HCEC 1CT (cell line): ENCODE data around the gene TMEM18.

Source experiments
- DNase-seq: peaks from one replicate; pipeline ENCODE4 v3.0.0-alpha.2; 2017

TMEM18 gene

DNA sequence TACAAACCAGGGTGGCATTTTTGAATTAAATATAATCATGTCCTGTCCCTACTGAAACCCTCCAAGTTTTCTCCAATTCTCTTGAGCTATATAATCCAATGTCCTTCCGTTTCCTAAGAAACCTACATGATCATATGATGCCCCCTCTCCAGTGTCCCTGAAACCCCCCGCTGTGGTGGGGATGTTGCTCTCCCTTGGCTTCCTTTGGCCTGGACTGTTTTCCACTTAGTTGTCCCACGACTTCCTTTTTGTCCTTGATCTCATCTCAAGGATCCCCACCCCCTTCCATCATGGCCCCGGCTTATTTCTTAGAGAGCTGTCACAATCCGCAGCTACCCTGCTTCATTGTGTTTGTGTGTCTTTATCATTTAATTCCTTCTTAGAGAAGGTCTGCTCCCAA lies 43.8 kb downstream of the TMEM18 start:
- DNase-seq: no peak

DNA sequence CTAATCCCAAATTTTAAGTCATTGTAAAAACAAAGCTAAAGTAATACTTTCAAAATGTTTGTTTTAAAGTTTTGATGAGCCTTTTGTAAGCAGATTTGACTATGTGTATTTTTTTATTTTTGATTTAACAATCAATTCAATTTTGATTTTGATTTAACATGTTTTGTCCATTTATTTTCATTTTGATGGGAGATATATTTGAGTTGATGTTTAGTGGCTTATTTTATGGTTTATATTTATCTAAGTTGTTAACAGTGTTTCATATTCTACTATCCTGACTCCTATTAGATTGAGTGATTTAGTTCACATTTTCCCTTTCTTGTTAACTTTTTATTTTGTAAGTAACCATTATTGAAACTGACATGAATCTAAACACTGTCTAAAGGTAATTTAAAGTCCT lies 44.7 kb downstream of the TMEM18 start:
- no peak for DNase-seq

- no peak for DNase-seq
Observed at GRCh38 chr2:631741-632140, 45.5 kb downstream of the TMEM18 start.

DNA sequence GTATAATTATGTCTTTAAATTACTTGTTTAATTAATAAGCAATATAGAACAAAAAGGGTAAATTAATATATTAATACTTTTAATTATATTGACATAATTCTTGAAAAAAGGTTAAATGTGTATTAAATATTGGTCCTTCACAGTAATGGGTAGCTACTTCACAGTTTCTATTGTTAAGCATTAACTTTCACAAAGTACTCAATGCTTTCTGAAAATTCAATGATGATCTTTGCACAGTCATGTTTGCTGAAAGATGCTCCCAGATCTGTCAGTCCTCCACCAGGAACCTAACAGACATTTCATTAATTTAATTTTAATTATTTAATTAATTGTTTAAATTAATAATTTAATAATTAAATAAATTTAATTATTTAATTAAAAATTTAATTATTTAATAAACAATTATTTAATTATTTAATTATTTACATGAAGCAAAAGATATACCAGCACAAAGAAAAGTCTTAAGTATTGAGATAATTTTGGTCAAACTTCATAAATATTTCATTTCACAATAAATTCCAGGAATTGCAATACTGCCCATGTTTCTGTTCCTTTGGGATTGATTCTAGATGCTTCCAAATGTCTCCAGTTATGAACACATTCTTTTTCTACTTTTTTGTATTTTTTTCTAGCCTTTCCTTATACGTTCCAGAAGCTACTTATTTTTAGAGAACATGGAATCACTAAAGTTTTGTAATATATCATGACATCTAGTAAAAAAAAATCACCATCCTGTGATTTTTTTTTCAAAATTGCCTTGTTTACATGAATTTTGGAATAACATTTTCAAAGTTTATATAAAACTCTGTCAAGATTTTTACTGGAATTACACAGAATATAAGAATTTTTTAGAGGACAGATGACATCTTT lies 46.5 kb downstream of the TMEM18 start:
- DNase-seq: no peak

- no peak for DNase-seq
Observed at GRCh38 chr2:629961-630360, 47.2 kb downstream of the TMEM18 start.

GRCh38 chr2:628651-629050 lies 48.6 kb downstream of the TMEM18 start:
- DNase-seq: no peak

DNA sequence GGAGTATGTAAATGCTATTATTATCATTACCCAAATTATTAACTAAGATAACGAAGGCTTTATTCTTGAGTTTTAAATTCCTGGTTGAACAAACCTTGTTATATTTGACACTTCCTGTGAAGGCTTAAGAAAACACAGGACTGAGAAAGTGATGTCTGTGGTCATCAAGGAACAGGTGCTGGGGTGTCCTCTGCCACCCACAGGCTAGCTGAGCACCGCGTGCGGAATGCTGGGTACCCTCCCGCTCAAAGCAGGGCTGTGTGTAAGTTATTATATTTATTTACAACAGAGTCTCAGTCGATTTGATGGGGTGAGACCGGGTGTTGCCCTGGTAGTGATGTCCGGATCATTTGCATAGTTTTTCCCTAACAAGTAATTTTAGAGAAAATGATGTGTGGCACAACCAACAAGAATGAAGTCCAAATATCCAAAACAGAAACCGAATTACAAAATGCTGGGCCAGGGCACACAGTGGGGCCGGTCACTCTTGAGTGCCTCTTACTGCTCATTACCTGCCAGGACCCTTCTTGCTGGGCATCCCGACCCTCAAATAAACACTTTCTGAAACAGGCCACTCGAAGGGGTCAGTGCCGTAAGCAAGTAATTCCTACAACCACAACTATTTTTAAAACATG lies 49.2 kb downstream of the TMEM18 start:
- no peak for DNase-seq

- no peak for DNase-seq
Observed at GRCh38 chr2:627340-627709, 49.9 kb downstream of the TMEM18 start.

DNA sequence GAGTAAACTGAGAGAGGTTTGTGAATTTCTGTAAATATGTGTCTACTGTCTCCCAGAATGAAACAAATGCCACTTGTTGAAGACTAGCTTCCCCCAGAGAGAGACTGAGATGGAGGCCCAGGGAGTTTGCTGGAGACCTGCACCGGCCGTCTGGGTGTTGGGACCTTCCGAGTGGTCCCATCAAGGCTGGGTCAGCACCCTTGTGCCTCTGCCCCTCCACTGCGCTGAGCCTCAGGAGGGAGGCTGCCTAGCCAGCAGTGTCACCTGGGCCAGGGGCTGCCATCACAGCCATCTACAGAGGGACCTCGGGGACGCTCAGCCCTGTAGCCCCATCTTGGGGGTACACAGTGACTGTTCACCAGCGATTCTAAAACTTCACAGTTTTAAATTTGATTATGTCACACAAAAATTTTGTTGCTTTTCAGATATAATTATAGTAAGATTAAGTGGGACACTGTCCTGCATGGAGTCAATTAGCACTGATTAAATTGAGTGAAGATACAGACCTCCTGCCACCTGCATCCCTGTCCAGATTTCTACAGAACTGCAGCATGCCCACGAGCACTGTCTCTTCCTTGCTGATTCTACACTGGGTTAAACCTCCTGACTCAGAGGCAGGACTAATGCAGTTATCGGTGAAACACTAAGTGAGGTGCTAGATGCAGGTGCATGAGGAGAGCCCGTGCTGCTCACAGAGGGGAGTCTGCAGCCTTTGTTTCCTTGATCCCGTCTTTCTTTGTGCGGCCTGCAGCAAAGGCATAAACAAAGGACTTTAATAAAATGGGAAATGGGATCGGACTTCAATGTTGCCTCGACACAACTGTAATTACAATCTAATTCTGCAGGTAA lies 50.5 kb downstream of the TMEM18 start:
- no peak for DNase-seq

DNA sequence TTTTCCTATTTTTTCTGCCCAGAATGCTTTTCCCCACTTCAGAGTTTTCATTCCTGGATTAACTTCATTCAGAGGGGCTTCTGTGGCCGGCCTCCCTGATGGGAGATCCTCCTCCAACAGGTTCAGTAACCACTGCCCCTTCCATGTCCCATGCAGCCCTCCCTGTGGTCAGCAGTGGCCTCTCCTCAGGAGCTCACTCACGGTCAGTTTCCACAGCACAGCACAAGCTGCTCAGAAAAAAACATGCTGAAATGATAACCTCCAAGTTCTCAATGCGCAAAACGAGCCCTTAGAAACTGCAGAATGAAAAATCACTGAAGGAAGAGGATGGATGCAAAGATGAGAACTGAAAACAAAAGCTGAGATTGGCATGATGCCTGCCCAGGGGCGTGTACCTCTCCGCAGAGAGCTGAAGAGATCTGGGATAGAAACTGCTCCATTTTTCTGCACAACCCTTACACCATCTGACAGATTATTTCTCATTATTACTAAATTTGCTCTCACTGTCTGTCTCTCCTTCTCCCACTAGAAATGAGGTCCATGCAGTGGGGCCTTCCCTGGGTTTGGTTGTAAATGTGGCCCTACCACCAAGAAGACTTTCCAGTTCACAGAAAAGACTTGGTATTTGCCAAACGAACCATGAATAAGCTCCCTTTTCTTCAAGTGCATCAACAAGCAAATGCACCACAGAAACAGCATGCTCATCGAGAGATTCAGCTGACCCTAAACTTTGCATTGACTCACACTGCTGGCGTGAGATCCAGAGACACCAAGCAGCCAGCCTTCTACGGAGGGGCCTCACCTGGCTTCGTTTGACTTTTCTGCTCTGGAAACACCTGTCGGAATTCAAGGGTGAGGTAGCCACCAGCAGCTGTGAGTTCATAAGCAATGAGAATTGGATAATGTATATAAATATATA lies 51.5 kb downstream of the TMEM18 start:
- DNase-seq: no peak

DNA sequence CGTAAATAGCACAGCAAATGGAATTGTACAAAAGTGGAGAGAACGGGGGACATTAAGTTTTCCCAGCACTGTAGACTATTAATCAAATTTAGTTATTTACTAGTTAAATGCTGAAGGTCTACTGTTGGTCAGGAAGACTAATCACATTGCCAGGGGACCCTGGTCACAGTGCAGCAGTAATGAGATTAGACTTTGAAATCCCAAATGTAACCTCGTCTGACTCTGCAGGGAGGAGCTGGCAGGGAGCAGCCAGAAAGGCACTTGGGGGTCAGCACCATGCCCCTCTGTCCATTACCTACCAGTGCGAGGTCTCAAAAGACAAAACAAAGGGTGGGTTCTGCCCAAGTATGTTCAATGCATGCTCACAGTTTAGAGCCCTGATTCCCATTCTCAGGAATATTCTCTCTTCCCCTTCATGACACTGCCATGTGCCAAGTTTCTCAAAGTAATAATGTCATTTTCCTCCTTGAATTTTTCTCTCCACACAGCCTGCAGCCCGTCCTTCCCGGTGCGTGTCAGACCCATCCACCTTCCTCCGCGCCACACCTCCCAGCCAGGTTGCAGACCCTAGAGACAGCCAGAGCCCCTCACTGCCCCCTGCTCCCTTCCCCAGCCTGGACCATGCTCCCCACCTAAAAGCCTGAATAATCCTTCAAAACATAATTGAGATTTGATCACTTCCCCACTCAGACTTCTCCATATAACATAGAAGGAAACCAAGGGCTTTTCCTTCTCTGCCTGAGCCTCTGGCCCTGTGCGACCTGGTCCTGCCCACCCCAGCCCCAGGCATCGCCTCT lies 52.5 kb downstream of the TMEM18 start:
- DNase-seq: no peak

DNA sequence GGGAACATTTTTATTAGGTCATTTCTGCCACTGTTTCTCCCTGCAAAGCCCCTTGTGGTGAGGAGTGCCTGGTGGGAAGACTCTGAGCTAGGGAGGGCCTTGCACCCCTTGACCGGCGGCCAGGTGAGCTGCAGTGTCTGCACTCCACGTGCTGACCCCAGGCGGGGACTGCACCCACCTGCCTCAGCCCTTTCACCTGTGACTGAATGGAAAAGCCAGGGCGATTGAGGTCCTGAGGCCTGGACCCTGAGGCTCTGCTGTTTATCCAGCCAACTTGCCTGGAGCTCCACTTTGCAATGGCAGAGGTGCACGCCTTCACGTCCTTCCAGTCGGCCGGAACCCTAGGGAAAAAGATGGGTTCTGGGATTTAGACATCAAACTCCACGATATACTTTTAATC lies 53.1 kb downstream of the TMEM18 start:
- no peak for DNase-seq

GRCh38 chr2:623130-623922 lies 53.9 kb downstream of the TMEM18 start:
- DNase-seq: no peak

DNA sequence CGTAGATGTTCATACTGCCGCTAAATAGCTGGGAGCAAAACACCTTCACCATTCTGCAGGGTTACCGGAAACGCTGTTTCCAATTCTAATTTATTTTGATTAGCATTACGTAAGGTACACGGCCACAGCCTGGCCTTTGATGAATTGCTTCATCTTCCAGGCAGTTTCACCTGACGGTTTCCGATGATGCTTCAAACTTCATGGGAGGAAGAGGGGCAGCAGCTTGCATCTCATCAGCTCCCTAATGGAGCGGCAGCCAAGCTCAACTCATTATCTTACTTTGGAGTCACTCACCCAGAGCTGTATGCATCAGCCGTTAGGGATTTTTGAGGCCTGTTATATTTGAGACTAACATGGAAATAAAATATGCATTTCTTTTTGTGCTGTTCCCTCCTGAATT lies 54.8 kb downstream of the TMEM18 start:
- no peak for DNase-seq

GRCh38 chr2:621303-622099 lies 55.7 kb downstream of the TMEM18 start:
- no peak for DNase-seq

- DNase-seq: no peak
Observed at GRCh38 chr2:620471-621302, 56.5 kb downstream of the TMEM18 start.

DNA sequence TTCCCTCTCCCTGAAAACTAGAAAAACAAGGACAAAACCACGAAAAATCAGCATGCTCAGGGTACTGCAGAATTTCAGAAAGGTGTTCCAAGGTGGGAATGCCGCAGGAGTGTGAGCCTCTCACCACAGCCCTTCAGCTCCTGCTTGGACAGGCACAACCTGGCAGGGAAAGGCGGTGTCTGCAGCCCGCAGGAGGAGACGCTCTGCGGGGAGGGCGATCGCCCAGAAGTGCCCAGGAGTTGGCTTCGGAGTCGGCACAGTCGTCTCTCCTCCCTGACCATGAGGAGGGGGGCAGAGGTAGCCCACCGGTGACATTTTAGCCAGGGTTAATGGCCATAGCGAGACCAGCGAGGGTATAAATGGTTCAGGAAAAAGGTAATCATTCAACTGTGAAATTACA lies 57.2 kb downstream of the TMEM18 start:
- DNase-seq: no peak

DNA sequence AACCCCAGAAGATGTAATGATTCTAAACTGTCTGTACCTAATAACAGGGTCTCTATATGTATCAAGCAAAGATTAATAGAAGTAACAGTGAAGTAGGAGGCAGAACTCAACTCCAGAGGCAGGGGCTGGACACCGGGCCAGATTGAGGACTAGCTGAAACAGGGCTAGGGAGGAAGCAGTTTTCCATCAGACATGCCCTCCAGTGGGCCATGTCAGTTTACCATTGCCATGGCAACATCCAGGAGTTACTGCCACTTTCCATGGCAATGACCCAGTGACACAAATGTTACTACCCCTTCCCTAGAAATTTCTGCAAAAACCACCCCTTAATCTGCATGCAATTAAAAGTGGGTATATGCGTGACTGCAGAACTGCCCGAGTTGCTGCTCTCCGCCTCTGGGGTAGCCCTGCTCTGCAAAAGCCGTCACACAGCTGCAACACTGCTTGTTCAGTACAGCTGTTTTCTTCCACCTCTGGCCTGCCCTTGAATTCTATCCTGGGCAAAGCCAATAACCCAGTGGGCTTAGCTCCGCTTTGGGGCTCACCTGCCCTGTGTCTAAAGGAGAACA lies 58.7 kb downstream of the TMEM18 start:
- DNase-seq: no peak

DNA sequence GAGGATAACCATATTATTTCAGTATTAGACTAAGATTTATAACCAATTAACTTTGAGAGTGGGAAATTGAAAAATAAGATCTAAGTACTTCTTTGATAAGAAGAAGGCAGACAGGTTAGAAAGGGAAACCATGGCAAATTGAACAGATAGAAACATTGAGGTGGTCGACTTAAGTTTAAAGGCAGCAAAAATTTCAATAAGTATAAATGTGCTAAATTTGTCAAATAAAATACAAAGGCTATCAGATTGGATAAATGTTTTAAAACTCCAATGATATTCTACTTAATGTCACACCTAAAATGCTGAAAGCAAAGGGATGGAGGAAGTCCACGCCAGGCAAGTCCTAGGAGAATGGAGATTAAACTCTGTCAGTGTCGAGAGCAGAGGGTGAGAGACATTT lies 59.2 kb downstream of the TMEM18 start:
- no peak for DNase-seq
